NCI-H446 (cell line): Measurements from ENCODE around the gene CLEC6A.
"Not testable (repeated sequence)": the region's sequence is repeated elsewhere in the genome, so short reads cannot be mapped to it uniquely, and the experiment has no call there.

Source experiments
- DNase-seq, 2 experiments: peaks; one replicate each; lab custom pipeline; 2025; lab: John Stamatoyannopoulos, UW

The CLEC6A gene

DNA sequence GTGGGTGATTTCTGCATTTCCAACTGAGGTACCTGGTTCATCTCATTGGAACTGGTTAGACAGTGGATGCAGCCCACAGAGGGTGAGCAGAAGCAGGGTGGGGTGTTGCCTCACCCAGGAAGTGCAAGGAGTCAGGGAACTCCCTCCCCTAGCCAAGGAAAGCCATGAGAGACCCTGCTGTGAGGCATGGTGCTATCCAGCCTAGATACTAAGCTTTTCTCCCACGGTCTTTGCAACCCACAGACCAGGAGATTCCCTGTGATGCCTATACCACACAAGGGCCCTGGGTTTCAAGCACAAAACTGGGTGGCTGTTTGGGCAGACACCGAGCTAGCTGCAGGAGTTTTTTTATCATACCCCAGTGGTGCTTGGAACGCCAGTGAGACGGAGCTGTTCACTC lies 39.9 kb downstream of the CLEC6A start:
- DNase-seq = not testable (repeated sequence)

DNA sequence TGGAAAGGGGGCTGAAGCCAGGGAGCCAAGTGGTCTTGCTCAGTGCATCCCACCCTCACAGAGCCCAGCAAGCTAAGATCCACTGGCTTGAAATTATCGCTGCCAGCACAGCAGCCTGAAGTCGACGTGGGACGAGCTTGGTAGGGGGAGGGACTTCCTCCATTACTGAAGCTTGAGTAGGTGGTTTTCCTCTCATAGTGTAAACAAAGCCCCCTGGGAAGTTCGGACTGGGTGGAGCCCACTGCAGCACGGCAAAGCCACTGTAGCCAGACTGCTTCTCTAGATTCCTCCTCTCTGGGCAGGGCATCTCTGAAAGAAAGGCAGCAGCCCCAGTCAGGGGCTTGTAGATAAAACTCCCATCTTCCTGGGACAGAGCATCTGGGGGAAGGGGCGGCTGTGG lies 40.3 kb downstream of the CLEC6A start:
- not testable (repeated sequence) for DNase-seq

DNA sequence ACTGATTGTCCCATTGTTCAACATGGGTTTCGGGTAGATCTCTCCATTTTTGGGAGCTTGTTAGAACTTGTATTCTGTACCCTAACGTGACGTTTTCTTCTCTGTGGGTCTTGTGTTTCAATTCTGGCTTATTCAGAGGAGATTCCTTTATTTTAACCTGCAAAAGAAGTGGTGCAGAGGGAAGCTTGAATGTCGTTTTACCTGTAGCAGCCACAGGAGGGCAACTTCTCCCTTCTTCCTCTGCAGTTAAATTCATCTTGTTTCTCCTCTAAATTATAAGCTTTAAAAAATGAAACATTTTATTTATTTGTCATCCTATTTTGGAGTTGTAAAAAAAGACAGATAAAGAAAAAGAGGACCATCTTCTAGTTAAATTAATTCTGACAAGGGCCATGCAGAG lies 43.9 kb downstream of the CLEC6A start:
- DNase-seq = no peak

DNA sequence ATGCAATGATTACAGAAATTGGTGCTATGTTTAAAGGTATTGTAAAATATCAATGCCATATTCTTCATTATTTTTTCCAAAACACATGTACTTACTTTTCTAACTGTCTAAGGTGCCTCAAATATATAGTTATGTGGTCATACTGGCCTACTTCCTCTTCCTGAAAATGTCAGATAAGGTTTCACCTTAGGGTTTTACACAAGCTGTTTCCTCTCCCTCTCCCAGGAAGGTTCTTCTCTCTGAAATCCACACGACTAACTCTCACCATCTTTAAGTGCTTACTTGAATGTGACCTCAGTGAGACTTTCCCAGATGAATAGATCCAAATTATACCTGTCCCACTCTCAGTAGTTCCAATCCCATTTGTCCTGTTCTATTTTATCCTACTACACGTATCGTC lies 46.0 kb downstream of the CLEC6A start:
- DNase-seq = no peak

DNA sequence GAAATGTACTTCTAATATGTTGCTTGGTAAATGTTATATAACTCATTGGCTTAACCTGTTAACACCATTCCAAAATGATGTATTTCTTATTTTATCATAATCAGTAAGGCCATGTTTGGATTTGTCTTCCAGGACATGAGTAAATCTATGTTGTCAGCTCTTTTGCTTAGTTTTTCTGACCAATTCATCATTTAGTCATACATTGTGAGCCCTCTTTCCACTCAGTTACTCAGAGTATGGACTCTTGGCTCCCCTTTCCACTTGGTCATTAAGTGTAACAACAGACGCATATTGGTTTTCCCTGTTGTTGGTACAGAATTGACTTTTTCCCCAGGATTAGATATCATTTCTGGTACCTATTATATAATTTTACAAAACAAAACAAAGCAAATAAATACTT lies 48.6 kb downstream of the CLEC6A start:
- DNase-seq = no peak

DNA sequence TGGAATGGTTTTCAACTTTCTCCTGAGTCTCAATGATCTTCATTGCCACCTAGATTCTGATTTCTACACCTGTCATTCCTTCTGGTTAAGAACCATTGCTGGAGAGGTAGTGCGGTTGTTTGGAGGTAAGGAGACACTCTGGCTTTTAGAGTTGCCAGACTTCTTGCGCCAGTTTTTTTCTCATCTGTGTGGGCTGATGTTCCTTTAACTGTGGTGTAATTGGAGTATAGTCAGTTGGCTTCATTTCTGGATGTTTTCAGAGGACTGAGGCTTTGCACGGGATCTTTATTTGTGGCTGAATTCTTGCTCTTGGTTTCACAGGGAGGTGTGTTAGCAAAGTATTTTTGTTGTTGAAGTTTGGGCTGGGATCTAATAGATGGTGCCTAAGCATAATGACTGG lies 51.8 kb downstream of the CLEC6A start:
- no peak for DNase-seq

DNA sequence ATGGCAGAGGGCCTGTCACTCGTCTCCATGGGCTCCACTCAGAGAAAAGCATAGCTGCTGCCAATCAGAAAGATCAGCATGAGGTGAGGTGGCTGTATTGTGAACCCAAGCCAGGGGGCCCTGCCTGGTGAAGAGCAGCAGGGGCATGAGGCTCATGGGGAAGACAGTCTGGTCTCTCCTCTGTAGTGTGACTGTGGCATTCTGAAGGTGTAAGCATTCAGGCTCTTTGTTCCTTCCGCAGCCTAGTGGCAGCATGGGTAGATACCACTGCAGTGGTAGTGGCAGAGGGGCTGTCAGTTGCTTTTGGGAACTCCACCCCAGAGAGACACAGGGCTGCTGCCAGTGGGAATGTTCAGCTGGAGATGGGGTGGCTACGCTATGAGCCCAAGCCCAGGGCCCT lies 52.5 kb downstream of the CLEC6A start:
- DNase-seq = no peak

DNA sequence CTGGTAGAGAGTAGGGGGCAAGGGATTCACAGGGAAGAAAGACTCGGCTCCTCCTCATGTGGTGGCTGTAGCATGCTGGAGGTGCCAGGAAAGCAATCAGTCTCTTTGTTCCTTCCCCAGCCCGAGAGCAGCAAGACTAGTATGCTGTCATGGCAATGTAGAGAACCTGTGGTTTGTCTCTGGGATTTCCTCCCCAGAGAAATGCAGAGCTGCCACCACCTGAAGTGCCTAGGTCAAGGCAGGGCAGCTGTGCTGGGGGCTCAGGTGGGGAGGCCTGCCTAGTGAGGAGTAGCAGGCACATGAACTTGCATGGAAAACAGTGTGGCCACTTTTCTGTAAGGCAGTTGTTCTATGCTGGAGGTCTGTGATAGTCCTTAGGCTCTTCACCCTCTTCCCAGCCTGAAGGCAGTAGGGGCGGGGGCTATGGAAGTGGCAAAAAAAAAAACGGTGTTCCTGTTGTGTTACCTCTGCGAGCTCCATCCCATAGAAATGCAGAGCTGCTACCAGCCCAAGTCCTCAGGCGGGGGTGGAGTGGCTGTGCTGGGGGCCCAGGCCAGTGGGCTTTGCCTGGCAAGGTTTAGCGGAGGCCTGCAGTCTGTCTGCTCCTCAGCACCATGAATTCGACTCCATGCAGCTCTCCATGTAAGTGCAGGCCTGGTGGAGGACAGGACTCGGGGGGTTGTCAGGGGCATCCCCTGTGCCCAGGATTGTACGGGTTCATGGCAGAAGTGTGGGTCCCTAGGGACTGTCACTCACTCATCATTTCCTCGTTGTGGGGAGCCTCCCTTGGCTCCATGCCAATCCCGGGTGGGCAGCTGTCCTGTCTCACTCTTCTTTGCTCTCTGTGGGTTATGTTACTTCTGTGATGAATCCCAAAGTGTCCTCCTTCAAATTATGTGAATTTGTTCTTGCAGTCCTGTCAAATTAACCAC lies 53.4 kb downstream of the CLEC6A start:
- DNase-seq = no peak

DNA sequence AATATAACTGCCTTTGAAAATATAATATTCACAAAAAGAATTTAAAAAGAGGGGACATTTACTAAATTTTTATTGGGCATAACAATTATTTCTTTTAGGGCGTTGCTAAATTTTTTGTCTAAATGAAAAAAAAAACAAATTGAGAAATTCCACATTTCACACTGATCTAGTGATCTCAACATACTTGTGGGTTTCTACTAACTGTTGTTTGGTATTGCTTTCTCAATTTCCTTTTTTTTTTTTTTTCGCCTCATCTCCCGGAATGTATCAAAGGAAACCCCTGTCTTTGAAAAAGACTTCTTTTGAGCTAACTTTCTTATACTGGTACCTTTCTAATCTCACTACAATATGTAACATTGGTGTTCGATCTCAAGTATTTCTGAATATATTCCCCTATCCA lies 57.5 kb downstream of the CLEC6A start, which contains the start of gene CLEC4D:
TSS of gene CLEC4D (plus strand) at position 248 of the 400 bp plus-strand sequence. CDS start 230 bp downstream, outside the sequence.
- no peak for DNase-seq

DNA sequence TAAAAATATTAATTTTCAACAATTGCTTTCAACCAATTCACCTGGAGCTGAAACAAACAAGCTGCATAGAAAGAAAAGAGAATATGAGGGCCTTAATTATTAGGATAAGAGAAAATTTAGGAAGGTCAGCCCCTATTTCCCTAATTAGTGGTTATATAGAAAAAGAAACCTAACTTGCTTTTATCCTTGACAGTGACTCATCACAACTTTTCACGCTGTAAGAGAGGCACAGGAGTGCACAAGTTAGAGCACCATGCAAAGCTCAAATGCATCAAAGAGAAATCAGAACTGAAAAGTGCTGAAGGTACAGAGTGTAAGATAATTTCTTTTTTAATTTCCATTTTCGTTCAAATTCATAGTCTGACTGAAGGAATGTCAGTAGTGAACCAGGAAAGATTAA lies 62.2 kb downstream of the CLEC6A start:
- DNase-seq = no peak

DNA sequence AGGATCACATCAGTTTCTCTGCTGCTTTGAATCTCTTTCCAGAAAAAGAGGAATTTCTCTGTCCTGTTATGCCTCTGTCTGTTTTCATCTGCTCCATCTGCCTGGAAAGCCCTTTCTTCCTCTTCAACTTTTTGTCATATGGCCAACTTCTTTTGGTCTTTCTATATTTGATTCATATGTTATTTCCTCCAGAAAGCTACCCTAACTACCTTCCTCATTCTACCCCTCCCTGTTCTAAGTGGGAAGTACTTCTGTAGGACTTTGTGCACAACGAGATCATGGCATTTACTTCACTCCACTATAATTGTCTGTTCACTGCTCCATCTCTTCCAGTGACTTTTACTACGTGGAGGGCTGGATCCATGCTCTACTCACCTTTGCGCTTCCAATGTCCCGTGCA lies 63.4 kb downstream of the CLEC6A start:
- DNase-seq = no peak

DNA sequence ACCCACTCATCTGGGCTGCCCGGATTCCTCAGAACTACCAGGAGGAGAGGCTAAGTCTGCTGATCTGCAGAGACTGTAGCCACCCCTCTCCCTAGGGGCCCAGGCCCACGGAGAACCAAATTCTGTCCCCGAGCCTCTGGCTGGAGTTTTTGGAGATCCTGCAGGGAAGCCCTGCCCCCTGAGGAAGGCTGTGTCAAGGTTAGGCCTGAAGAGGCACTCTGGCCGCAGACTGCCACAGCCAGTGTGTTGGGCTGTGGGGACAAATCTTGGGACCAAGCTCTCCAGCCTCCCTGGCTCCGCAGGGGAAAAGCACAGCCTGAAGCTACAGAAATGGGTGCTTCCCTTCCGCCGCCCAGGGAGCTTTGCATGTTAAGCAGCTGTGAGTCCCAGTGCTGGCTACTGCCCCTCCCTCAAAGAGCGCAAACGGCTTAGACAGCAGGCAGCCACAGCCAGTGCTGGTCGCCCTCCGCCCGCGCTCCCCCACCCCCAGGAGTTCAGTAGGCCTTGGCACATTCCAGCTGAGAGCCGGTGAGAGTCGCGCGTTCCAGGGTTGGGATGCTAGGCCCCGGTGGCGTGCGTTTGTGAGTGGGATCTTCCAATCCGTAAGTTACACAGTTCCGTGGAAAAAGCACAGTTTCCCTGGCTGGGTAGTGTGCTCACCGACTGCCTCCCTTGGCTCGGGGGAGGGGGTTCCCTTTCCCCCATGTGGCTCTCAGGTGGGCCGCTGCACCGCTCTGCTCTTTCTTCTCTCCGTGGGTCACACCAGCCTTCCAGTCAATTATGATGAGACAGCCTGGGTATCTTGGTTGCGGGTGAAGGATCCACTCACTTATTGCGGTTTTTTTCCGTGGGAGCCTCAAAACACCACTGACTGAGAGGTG lies 71.7 kb downstream of the CLEC6A start:
- no peak for DNase-seq
